Spleen (tissue), 7 donors: ENCODE results near the gene SGIP1.

Source experiments
- CTCF ChIP-seq, 11 experiments: fragments of 200-600 bp in 7 of 11; fragments of 450-650 bp in 4 of 11; sonication (generic) in 4 of 11; IDR thresholded peaks in 8 of 11; conservative IDR thresholded peaks in 3 of 11; 1 replicate in 7 of 11; 2 replicates in 4 of 11; pipeline versions ENCODE4 v1.4.0 to v1.8.0; 2016 to 2021; ENCODE audit warnings: antibody characterized with exemption in 11 of 11, inconsistent platforms in 4 of 11, mild to moderate bottlenecking in 1 of 11
- POLR2A ChIP-seq, 3 donors: fragments of 450-650 bp; IDR thresholded peaks; one replicate each; pipeline ENCODE4 v1.5.1; 2017; ENCODE audit warnings: antibody characterized with exemption in 3 of 3, mild to moderate bottlenecking in 1 of 3
- POLR2AphosphoS5 ChIP-seq, 3 donors: sonication (generic); formaldehyde crosslinking; IDR thresholded peaks; one replicate each; pipeline ENCODE4 v1.5.1; 2017; ENCODE audit warnings: antibody characterized with exemption in 3 of 3
- donor health status: DM: no; HTN: no; CAD: no; lungs with moderate emphysema.
- donor health status: DM: no; HTN: no; CAD: no.
- donor health status: DM: no; HTN: no; CAD: no.

GRCh38 chr1:66739401-66740157 lies 205.6 kb downstream of the SGIP1 start:
- TF ChIP-seq CTCF (IDR thresholded peaks at IDR 0.05 in 8 of 11, conservative IDR thresholded peaks at IDR 0.05 in 3 of 11) (no peak), POLR2AphosphoS5 (IDR thresholded peaks at IDR 0.05) (no peak), POLR2A (IDR thresholded peaks at IDR 0.05) (no peak)
